Liver (tissue), 9 donors: ENCODE data around the gene EMID1. TPM values are rescaled to one million over a fixed set of nuclear protein-coding genes. Genes with fewer than 3 reads are reported as not detected.

Experiments used
- DNase-seq: peaks from one replicate; pipeline ENCODE4 v3.0.0-alpha.2; 2017; ENCODE audit warnings: low spot score
- H3K27ac ChIP-seq, 2 donors: one replicate each; pipeline ENCODE4 v1.7.0; 2013; ENCODE audit warnings: inconsistent platforms in 2 of 2, low read length in 2 of 2, control low read depth in 1 of 2, low read depth in 1 of 2, mild to moderate bottlenecking in 1 of 2
- H3K27me3 ChIP-seq, 4 donors: one replicate each; pipeline versions ENCODE4 v1.6.1 to v1.7.0; 2013; ENCODE audit warnings: low read length in 3 of 4, inconsistent platforms in 1 of 4, mild to moderate bottlenecking in 1 of 4, moderate library complexity in 1 of 4; ENCODE audit not compliant: control insufficient read depth in 4 of 4, insufficient read depth in 4 of 4
- H3K36me3 ChIP-seq, 4 donors: one replicate each; pipeline versions ENCODE4 v1.6.1 to v1.7.0; 2013; ENCODE audit warnings: low read length in 3 of 4, mild to moderate bottlenecking in 3 of 4, low read depth in 1 of 4, moderate library complexity in 1 of 4; ENCODE audit not compliant: control insufficient read depth in 4 of 4, insufficient read depth in 3 of 4
- H3K4me1 ChIP-seq, 4 donors: one replicate each; pipeline versions ENCODE4 v1.6.1 to v1.7.0; 2013; ENCODE audit warnings: low read length in 3 of 4, mild to moderate bottlenecking in 3 of 4, moderate library complexity in 1 of 4; ENCODE audit not compliant: control insufficient read depth in 4 of 4, insufficient read depth in 4 of 4
- H3K4me3 ChIP-seq, 3 donors: one replicate each; pipeline versions ENCODE4 v1.6.1 to v1.7.0; 2013; ENCODE audit warnings: low read length in 3 of 3, control low read depth in 1 of 3, low read depth in 1 of 3, mild to moderate bottlenecking in 1 of 3
- H3K9ac ChIP-seq, 2 donors: one replicate each; pipeline ENCODE4 v1.7.0; 2013; ENCODE audit warnings: low read length in 2 of 2, mild to moderate bottlenecking in 2 of 2, moderate library complexity in 2 of 2, control low read depth in 1 of 2, low read depth in 1 of 2
- H3K9me3 ChIP-seq, 4 donors: one replicate each; pipeline versions ENCODE4 v1.6.1 to v1.7.0; 2013; ENCODE audit warnings: low read length in 3 of 4; ENCODE audit not compliant: control insufficient read depth in 4 of 4
- FOXA1 ChIP-seq: IDR thresholded peaks from 2 replicates; pipeline ENCODE4 v1.6.1; 2016; ENCODE audit warnings: antibody characterized with exemption
- GABPA ChIP-seq, 2 donors: IDR thresholded peaks in 1 of 2; conservative IDR thresholded peaks in 1 of 2; 2 replicates each; pipeline ENCODE4 v1.6.1; 2016; ENCODE audit warnings: antibody characterized with exemption in 2 of 2, mild to moderate bottlenecking in 1 of 2, moderate library complexity in 1 of 2
- HNF4A ChIP-seq, 2 donors: conservative IDR thresholded peaks; 2 replicates each; pipeline ENCODE4 v1.6.1; 2016; ENCODE audit warnings: antibody characterized with exemption in 2 of 2, mild to moderate bottlenecking in 2 of 2
- HNF4G ChIP-seq: IDR thresholded peaks from 2 replicates; pipeline ENCODE4 v1.6.1; 2016; ENCODE audit warnings: antibody characterized with exemption
- NR2F2 ChIP-seq: IDR thresholded peaks from 2 replicates; pipeline ENCODE4 v1.6.1; 2016; ENCODE audit warnings: antibody characterized with exemption
- RAD21 ChIP-seq, 2 donors: IDR thresholded peaks; 2 replicates each; pipeline ENCODE4 v1.6.1; 2016; ENCODE audit warnings: antibody characterized with exemption in 2 of 2, mild to moderate bottlenecking in 2 of 2
- RXRA ChIP-seq, 2 donors: IDR thresholded peaks; 2 replicates each; pipeline ENCODE4 v1.6.1; 2017 to 2018; ENCODE audit warnings: antibody characterized with exemption in 2 of 2, mild to moderate bottlenecking in 1 of 2
- SP1 ChIP-seq: IDR thresholded peaks from 2 replicates; pipeline ENCODE4 v1.6.1; 2018; ENCODE audit warnings: antibody characterized with exemption, mild to moderate bottlenecking
- TAF1 ChIP-seq: conservative IDR thresholded peaks from 2 replicates; pipeline ENCODE4 v1.6.1; 2016; ENCODE audit warnings: antibody characterized with exemption, mild to moderate bottlenecking
- YY1 ChIP-seq: IDR thresholded peaks from 2 replicates; pipeline ENCODE4 v1.6.1; 2016; ENCODE audit warnings: antibody characterized with exemption, mild to moderate bottlenecking
- WGBS: extraction: QIAGEN DNeasy Blood & Tissue Kit; methylation state at CpG from one replicate; pipeline ENCODE4 v1.1.7; 2013; 5-methylcytosine and 5-hydroxymethylcytosine counted together
- polyA plus RNA-seq, 2 donors: library from polyadenylated mRNA; stranded (reverse) in 1 of 2; unstranded in 1 of 2; fragments of 200-250 nt in 1 of 2; fragments of >200 nt in 1 of 2; fragmentation: Nextera tagmentation in 1 of 2; extraction: Ambion mirVana in 1 of 2; gene quantifications; one replicate each; pipeline versions ENCODE4 v1.2.1 to v1.2.3, GENCODE V29; 2013 to 2015
- total RNA-seq, 2 donors: library from RNA; depleted of rRNA; stranded (reverse); fragments of >200 nt; gene quantifications; one replicate each; pipeline ENCODE4 v1.2.3, GENCODE V29; 2014
- TF ChIP-seq, protein P1 (sequence below): IDR thresholded peaks from 2 replicates; pipeline ENCODE4 v1.6.1; 2016; ENCODE audit warnings: antibody characterized with exemption
- TF ChIP-seq, protein P2 (sequence below): IDR thresholded peaks from 2 replicates; pipeline ENCODE4 v1.6.1; 2016; ENCODE audit warnings: antibody characterized with exemption
- TF ChIP-seq, protein P3 (sequence below): IDR thresholded peaks from 2 replicates; pipeline ENCODE4 v1.6.1; 2016; ENCODE audit warnings: antibody characterized with exemption, mild to moderate bottlenecking
- donor health status: healthy.
- donor health status: healthy.
- donor health status: healthy.
- donor health status: healthy.
- donor health status: healthy.

The EMID1 gene
- total and polyA plus RNA-seq, 4 donors: 0.89 to 8.9 (median 2.1) TPM

DNA sequence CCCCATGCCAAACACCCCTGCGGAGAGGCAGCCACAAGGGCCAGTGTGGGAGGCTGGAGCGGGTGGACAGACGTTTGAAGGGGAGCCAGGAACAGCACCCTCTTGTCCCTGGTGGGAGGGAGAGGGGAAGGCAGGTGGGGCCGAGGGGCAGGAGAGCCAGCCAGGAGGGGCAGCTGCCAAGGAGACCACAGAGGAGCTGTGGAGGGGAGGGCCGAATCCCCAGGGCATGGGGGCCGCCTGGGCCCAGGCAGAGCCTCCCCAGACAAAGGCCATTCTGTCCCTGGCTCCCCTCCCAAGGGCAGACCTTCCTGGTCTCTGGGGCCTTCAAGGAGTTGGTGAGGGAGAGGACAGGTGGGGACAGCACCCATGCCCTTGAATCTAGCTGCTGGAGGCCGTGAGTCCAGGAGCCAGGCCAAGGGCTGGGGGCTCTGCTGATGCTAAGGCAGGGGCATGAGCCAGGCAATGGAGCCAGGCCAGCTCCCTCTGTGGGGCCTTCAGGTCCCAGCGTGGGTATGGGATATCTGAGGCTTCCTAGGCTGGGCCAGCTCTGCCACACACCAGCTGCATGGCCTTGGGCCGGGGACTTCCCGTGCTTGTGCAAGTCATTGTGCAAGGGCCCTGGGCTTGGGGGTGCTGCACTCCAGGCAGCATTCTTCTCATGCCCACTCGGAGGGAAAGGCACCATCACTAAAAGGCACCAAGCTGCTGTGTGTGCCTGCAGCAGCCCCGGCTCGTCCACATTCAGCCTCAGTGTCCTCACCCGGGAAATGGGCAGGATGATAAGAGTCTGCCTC, 11.4 kb downstream of the EMID1 start:
- no peak overlapping the region for H3K27ac ChIP-seq
- 70% methylated on average over 14 of the region's 14 CpGs for WGBS

DNA sequence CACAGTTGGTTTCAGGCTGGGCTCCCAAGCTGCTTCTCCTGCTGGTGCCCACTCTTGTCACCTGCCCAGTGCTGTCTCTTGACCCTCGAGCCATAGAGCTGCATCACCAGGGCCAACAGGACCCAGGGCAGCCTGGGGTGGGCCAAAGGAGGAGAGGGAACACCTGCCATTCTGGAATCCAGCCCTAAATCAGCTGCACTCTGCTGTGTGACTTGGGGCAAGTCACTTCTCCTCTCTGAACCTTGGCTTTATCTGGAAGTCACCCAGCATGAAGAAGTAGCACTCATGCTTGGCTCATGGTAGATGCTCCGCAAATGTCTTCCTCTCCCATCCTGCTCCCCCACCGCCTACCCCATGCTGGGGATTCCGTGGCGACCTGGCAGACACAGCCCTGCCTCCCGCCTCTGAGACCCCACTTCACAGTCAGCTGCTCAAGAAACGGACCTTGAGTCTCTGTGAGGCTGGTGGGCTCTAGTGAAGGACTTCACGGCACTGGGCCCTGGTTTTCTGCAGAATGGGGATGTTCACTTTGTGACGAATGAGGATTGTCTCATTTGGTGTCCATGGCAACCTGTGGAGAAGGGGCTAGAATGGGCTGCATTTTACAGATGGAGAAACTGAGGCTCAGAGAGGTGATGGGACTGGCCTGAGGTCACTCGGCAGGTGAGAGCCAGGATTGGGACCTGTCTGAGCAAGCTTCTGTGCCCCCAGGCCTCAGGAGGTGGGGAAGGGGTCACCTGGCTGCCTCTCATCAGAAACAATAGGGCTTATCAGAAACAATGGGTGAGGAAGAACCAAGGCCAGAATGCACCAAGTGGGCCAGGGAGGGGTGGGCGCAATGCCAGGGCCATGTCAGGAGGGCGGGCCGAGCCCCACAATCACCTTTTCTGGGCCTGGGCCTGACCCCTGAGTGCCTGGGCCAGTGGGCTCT, 12.4 kb downstream of the EMID1 start:
- Histone ChIP-seq H3K4me1 (peaks cover 0 to 27% (median 19%) of the 10 kb centered on the region in 4 donors), H3K36me3 (no peaks in the 10 kb centered on the region), H3K9ac (no peak overlapping the region), H3K27ac (no peak overlapping the region), H3K9me3 (no peaks in the 10 kb centered on the region), H3K27me3 (no peaks in the 10 kb centered on the region), H3K4me3 (no peak overlapping the region)
- 84% methylated on average over 13 of the region's 13 CpGs for WGBS
- TF ChIP-seq FOXA1: no peak
- TF ChIP-seq NR2F2: no peak
- no peak for TF ChIP-seq HNF4G
- TF ChIP-seq TAF1: no peak
- no peak for DNase-seq

More for the DNA sequence above, 11.4 kb downstream of the EMID1 start:
- H3K9me3 ChIP-seq: no peaks in the 10 kb centered on the region
- H3K36me3 ChIP-seq: no peaks in the 10 kb centered on the region
- no peak overlapping the region for H3K9ac ChIP-seq
- no peak for DNase-seq
- TF ChIP-seq YY1 (no peak), GABPA (IDR thresholded peaks at IDR 0.05 in 1 of 2, conservative IDR thresholded peaks at IDR 0.05 in 1 of 2) (no peak), HNF4G (no peak), SP1 (peak; percentile 60), RAD21 (IDR thresholded peaks at IDR 0.05) (peak in 1 of 2 donors; percentile 30), HNF4A (conservative IDR thresholded peaks at IDR 0.05) (no peak), RXRA (IDR thresholded peaks at IDR 0.05) (peak; percentile 47 to 55)
- TF ChIP-seq, protein P1, sequence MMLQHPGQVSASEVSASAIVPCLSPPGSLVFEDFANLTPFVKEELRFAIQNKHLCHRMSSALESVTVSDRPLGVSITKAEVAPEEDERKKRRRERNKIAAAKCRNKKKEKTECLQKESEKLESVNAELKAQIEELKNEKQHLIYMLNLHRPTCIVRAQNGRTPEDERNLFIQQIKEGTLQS: no peak
- TF ChIP-seq, protein P2, sequence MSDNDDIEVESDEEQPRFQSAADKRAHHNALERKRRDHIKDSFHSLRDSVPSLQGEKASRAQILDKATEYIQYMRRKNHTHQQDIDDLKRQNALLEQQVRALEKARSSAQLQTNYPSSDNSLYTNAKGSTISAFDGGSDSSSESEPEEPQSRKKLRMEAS: no peak
- TF ChIP-seq, protein P3, sequence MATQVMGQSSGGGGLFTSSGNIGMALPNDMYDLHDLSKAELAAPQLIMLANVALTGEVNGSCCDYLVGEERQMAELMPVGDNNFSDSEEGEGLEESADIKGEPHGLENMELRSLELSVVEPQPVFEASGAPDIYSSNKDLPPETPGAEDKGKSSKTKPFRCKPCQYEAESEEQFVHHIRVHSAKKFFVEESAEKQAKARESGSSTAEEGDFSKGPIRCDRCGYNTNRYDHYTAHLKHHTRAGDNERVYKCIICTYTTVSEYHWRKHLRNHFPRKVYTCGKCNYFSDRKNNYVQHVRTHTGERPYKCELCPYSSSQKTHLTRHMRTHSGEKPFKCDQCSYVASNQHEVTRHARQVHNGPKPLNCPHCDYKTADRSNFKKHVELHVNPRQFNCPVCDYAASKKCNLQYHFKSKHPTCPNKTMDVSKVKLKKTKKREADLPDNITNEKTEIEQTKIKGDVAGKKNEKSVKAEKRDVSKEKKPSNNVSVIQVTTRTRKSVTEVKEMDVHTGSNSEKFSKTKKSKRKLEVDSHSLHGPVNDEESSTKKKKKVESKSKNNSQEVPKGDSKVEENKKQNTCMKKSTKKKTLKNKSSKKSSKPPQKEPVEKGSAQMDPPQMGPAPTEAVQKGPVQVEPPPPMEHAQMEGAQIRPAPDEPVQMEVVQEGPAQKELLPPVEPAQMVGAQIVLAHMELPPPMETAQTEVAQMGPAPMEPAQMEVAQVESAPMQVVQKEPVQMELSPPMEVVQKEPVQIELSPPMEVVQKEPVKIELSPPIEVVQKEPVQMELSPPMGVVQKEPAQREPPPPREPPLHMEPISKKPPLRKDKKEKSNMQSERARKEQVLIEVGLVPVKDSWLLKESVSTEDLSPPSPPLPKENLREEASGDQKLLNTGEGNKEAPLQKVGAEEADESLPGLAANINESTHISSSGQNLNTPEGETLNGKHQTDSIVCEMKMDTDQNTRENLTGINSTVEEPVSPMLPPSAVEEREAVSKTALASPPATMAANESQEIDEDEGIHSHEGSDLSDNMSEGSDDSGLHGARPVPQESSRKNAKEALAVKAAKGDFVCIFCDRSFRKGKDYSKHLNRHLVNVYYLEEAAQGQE: no peak
- H3K4me3 ChIP-seq: no peak overlapping the region
- peaks cover 0 to 27% (median 19%) of the 10 kb centered on the region in 4 donors for H3K4me1 ChIP-seq
- no peaks in the 10 kb centered on the region for H3K27me3 ChIP-seq
